Endothelial cell of umbilical vein (primary cell): ENCODE measurements around the gene TLE7. TPM values are rescaled to one million over a fixed set of nuclear protein-coding genes. Genes with fewer than 3 reads are reported as not detected.

Experiments
- BruUV-seq: library from RNA; stranded (reverse); fragments of 400-500 nt; replicated peaks from 2 replicates; lab custom pipeline; 2021; lab: Mats Ljungman, UMichigan
- CTCF ChIA-PET: fragments of 300-600, 350-600 bp; sonication (Branson Sonifier 250); formaldehyde crosslinking; loops from one replicate; lab custom pipeline; 2021; ENCODE audit warnings: antibody characterized with exemption, inconsistent platforms; lab: Charles Lee
- POLR2A ChIA-PET: fragments of 300-600, 350-600 bp; sonication (Branson Sonifier 250); formaldehyde crosslinking; loops from one replicate; lab custom pipeline; 2021; ENCODE audit warnings: antibody characterized with exemption, inconsistent platforms; lab: Charles Lee
- DNase-seq: peaks from one replicate; pipeline ENCODE4 v3.0.0-alpha.2; 2011; ENCODE audit warnings: low read depth, low spot score
- FAIRE-seq: peaks from 2 replicates; lab custom pipeline; 2011; peaks lifted over from hg19 to GRCh38; lab: Jason Lieb, UNC
- H2AFZ ChIP-seq: 2 replicates; pipeline ENCODE4 v1.6.0; 2012; ENCODE audit warnings: low read depth, low read length, control low read depth, inconsistent platforms
- H3K27ac ChIP-seq: 2 replicates; pipeline ENCODE4 v1.5.1; 2011; ENCODE audit warnings: low read depth, mild to moderate bottlenecking, control low read depth, low read length, moderate library complexity; ENCODE audit not compliant: insufficient read depth
- H3K27me3 ChIP-seq, 2 experiments: 2 replicates each; pipeline versions ENCODE4 v1.6.0 to v1.6.1; 2011; ENCODE audit warnings: low read length in 2 of 2, mixed read lengths in 1 of 2; ENCODE audit not compliant: control insufficient read depth in 2 of 2, insufficient read depth in 2 of 2
- H3K36me3 ChIP-seq, 2 experiments: 2 replicates in 1 of 2; 3 replicates in 1 of 2; pipeline ENCODE4 v1.5.1; 2011; ENCODE audit warnings: low read length in 2 of 2, mild to moderate bottlenecking in 1 of 2, moderate library complexity in 1 of 2; ENCODE audit not compliant: control insufficient read depth in 2 of 2, insufficient read depth in 2 of 2; ENCODE audit errors: extremely low read depth in 1 of 2
- H3K4me1 ChIP-seq: 3 replicates; pipeline ENCODE4 v1.5.1; 2011; ENCODE audit warnings: mild to moderate bottlenecking, low read length; ENCODE audit not compliant: control insufficient read depth, insufficient read depth; ENCODE audit errors: extremely low read depth
- H3K4me2 ChIP-seq: 2 replicates; pipeline ENCODE4 v1.6.1; 2011; ENCODE audit warnings: low read length, control low read depth, mixed read lengths; ENCODE audit not compliant: insufficient read depth
- H3K4me3 ChIP-seq, 3 experiments: fragments of 200-600 bp in 1 of 3; sonication (generic), shearing (Covaris generic) in 1 of 3; replicated peaks in 1 of 3; 2 replicates each; pipeline ENCODE4 v1.5.1; 2011 to 2016; ENCODE audit warnings: control low read depth in 3 of 3, low read length in 3 of 3, mild to moderate bottlenecking in 2 of 3, inconsistent platforms in 1 of 3, low read depth in 1 of 3, moderate library complexity in 1 of 3; ENCODE audit not compliant: insufficient read depth in 1 of 3
- H3K79me2 ChIP-seq: 2 replicates; pipeline ENCODE4 v1.6.0; 2012; ENCODE audit warnings: low read length, inconsistent platforms; ENCODE audit not compliant: control insufficient read depth, insufficient read depth
- H3K9ac ChIP-seq: replicated peaks from 2 replicates; pipeline ENCODE3; 2011; ENCODE audit warnings: low read length, control low read depth; ENCODE audit not compliant: insufficient read depth; ENCODE audit errors: extremely low read depth
- H3K9me1 ChIP-seq: replicated peaks from 3 replicates; pipeline ENCODE4 v1.6.0; 2011; ENCODE audit warnings: mild to moderate bottlenecking, low read length; ENCODE audit not compliant: control insufficient read depth, insufficient read depth; ENCODE audit errors: extremely low read depth
- H3K9me3 ChIP-seq: replicated peaks from 2 replicates; pipeline ENCODE4 v1.5.1; 2012; ENCODE audit warnings: low read length, inconsistent platforms; ENCODE audit not compliant: control insufficient read depth, insufficient read depth
- H4K20me1 ChIP-seq: replicated peaks from 2 replicates; pipeline ENCODE3; 2011; ENCODE audit warnings: mild to moderate bottlenecking, low read length; ENCODE audit not compliant: control insufficient read depth, insufficient read depth; ENCODE audit errors: extremely low read depth
- EZH2 ChIP-seq: IDR thresholded peaks from 2 replicates; pipeline ENCODE4 v1.6.1; 2012; ENCODE audit warnings: borderline replicate concordance, low read depth, mild to moderate bottlenecking, moderate library complexity, low read length, inconsistent platforms; ENCODE audit not compliant: severe bottlenecking
- FOS ChIP-seq: IDR thresholded peaks from 2 replicates; pipeline ENCODE4 v1.6.1; 2011; ENCODE audit warnings: mild to moderate bottlenecking, low read length, moderate library complexity, borderline replicate concordance; ENCODE audit not compliant: insufficient read depth
- GATA2 ChIP-seq: IDR thresholded peaks from 2 replicates; pipeline ENCODE4 v1.7.0; 2011; ENCODE audit warnings: low read depth, mild to moderate bottlenecking, moderate library complexity, mixed read lengths, low read length; ENCODE audit not compliant: insufficient read length, insufficient read depth
- JUN ChIP-seq: IDR thresholded peaks from 2 replicates; pipeline ENCODE4 v1.6.1; 2011; ENCODE audit warnings: borderline replicate concordance, low read depth; ENCODE audit not compliant: insufficient read length, insufficient read depth
- MYC ChIP-seq: IDR thresholded peaks from one replicate; pipeline ENCODE4 v1.6.1; 2011; ENCODE audit warnings: mild to moderate bottlenecking, low read depth, low read length
- POLR2A ChIP-seq: IDR thresholded peaks from 2 replicates; pipeline ENCODE4 v1.6.1; 2012; ENCODE audit warnings: low read depth, mild to moderate bottlenecking, control low read depth, low read length
- POLR2AphosphoS5 ChIP-seq: IDR thresholded peaks from 2 replicates; pipeline ENCODE4 v1.6.1; 2012; ENCODE audit warnings: low read depth, mild to moderate bottlenecking, control low read depth, low read length, moderate library complexity; ENCODE audit not compliant: insufficient read depth
- dilution Hi-C: fragments of 300-500 bp; cut with MboI; formaldehyde crosslinking; loops from one replicate; pipeline ENCODE4 v1.15.0; 2019; ENCODE audit warnings: low sequenced_read_pairs; ENCODE audit not compliant: extremely low pct_ligation_motif_present
- intact Hi-C: fragments of 100-400 bp; cut with micrococcal nuclease; formaldehyde crosslinking; loops from one replicate; pipeline ENCODE4 v1.10.0; 2022
- polyA plus RNA-seq, 4 experiments: library from polyadenylated mRNA; depleted of rRNA in 3 of 4; stranded (reverse) in 3 of 4; unstranded in 1 of 4; fragments of >200 nt; gene quantifications; 2 replicates each; pipeline versions ENCODE4 v1.2.1 to v1.2.3, GENCODE V29; 2011 to 2012; ENCODE audit warnings: missing spikeins in 1 of 4
- total RNA-seq: library from RNA; stranded (reverse); gene quantifications from 2 replicates; pipeline ENCODE4 v1.2.3, GENCODE V29; 2021
- TF ChIP-seq, protein P1 (sequence below): IDR thresholded peaks from 2 replicates; pipeline ENCODE4 v1.6.1; 2011; ENCODE audit not compliant: insufficient read depth, insufficient read length
- TF ChIP-seq, protein P2 (sequence below), 2 donors: IDR thresholded peaks; 1 replicate in 1 of 2; 2 replicates in 1 of 2; pipeline ENCODE4 v1.5.1; 2011; ENCODE audit warnings: low read length in 2 of 2, mild to moderate bottlenecking in 2 of 2, moderate library complexity in 2 of 2, control low read depth in 1 of 2, inconsistent platforms in 1 of 2, low read depth in 1 of 2; ENCODE audit not compliant: insufficient read depth in 1 of 2; ENCODE audit errors: extremely low read depth in 1 of 2

The TLE7 gene
- total and polyA plus RNA-seq, 2 donors (not counting 3 experiments of a cell fraction or from before 2014, with no cell fraction given): not detected

DNA sequence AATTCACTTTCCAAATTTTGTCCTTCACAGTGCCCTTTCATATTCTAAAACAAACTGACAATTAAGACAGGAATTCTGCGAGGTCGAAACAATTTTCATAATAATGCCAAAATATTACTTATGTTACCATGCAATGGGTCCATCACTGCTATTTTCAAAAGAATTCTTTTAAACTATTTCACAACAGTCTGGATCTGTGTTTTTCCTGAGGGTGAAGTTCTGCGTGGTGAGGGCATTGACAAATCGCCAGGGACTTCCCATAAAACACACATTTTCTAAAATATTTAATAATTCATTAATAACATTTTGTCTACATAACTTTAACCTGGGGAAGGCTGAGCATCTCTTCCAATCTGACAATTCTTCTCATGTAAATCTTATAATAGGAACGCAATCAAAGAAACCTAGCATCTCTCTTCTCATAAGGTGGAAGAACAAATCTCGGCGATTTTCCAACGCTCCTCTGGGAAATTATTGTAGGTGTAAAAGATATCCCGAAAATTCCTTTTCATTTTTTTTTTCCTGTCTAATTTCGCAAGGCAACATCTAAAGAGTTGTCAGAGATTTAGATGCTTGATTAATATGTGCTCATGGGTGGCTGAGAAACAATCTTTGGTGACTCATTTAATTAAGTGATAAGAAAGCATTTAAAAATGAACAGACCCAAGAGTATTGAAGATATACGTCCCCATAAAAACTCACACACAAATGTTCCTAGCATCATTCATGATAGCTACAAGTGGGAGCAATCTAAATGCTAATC lies 41.9 kb downstream of the TLE7 start:
- intact Hi-C loops (no loop called here), dilution Hi-C loops (no loop called here)
- no peaks in the 10 kb centered on the region for H3K79me2 ChIP-seq
- H3K9me1 ChIP-seq: no peaks in the 10 kb centered on the region
- no peak for DNase-seq
- H3K27ac ChIP-seq: no peak overlapping the region
- H3K4me2 ChIP-seq: no peak overlapping the region
- no peaks in the 10 kb centered on the region for H3K4me1 ChIP-seq
- H2AFZ ChIP-seq: no peak overlapping the region
- TF ChIP-seq POLR2AphosphoS5: no peak
- TF ChIP-seq, protein P1, sequence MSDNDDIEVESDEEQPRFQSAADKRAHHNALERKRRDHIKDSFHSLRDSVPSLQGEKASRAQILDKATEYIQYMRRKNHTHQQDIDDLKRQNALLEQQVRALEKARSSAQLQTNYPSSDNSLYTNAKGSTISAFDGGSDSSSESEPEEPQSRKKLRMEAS: no peak
- no peak for TF ChIP-seq FOS
- TF ChIP-seq EZH2: no peak
- no peak for TF ChIP-seq JUN
- TF ChIP-seq GATA2: no peak
- TF ChIP-seq, protein P2, sequence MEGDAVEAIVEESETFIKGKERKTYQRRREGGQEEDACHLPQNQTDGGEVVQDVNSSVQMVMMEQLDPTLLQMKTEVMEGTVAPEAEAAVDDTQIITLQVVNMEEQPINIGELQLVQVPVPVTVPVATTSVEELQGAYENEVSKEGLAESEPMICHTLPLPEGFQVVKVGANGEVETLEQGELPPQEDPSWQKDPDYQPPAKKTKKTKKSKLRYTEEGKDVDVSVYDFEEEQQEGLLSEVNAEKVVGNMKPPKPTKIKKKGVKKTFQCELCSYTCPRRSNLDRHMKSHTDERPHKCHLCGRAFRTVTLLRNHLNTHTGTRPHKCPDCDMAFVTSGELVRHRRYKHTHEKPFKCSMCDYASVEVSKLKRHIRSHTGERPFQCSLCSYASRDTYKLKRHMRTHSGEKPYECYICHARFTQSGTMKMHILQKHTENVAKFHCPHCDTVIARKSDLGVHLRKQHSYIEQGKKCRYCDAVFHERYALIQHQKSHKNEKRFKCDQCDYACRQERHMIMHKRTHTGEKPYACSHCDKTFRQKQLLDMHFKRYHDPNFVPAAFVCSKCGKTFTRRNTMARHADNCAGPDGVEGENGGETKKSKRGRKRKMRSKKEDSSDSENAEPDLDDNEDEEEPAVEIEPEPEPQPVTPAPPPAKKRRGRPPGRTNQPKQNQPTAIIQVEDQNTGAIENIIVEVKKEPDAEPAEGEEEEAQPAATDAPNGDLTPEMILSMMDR (IDR thresholded peaks at IDR 0.05; ENCODE audit: extremely low read depth in 1 of 2, insufficient read depth in 1 of 2, low read depth in 1 of 2, low read length in 2 of 2): no peak
- TF ChIP-seq MYC: no peak
- no peak for TF ChIP-seq POLR2A
- POLR2A ChIA-PET: no interaction called here
- no peaks in the 10 kb centered on the region for H3K27me3 ChIP-seq
- H3K36me3 ChIP-seq: no peaks in the 10 kb centered on the region
- H3K4me3 ChIP-seq: no peak overlapping the region
- no peaks in the 10 kb centered on the region for H3K9me3 ChIP-seq
- H4K20me1 ChIP-seq: no peaks in the 10 kb centered on the region
- CTCF ChIA-PET: interaction anchor here (1.2 to 1.4 kb wide), 2 partner anchors 13 kb away, joined by 4 to 5 read pairs; no protein-coding TSS in a partner anchor
- H3K9ac ChIP-seq: no peak overlapping the region
- FAIRE-seq: no peak
- BruUV-seq: no TSS peak
